NK-92 (cell line): ENCODE results near the gene VAV3.
"Not testable (repeated sequence)": the region's sequence is repeated elsewhere in the genome, so short reads cannot be mapped to it uniquely, and the experiment has no call there.

ENCODE experiments used
- DNase-seq: peaks from one replicate; lab custom pipeline; 2025; ENCODE audit not compliant: unreplicated experiment; lab: John Stamatoyannopoulos, UW

The VAV3 gene

DNA sequence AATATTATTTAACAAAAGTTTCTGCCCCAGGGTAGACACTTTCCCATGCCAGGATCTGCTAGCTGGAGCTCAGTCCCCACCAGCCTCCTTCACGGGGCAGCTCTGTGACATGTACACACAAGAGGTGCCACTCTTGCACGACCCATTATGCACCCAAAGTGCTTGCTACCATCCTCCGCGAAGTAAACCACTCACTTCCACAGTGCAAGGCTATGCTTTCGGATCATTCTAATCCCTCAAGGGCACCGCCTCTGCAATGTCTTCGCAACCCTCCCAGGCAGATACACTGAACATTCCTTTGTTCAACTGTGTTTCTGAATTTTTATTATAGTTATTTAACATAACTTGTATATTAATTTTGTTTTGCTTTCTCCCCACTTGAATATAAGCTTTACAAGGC, 303.8 kb downstream of the VAV3 start:
- DNase-seq, result no peak

GRCh38 chr1:107659961-107660360, 305.0 kb downstream of the VAV3 start:
- DNase-seq, result no peak

GRCh38 chr1:107657356-107657755, 307.6 kb downstream of the VAV3 start:
- no peak for DNase-seq

GRCh38 chr1:107653765-107654164, 311.2 kb downstream of the VAV3 start:
- no peak for DNase-seq

- no peak for DNase-seq
Measured at GRCh38 chr1:107653005-107653404, 312.0 kb downstream of the VAV3 start.

GRCh38 chr1:107650825-107651224, 314.2 kb downstream of the VAV3 start:
- DNase-seq, result not testable (repeated sequence)

- DNase-seq, result no peak
Measured at GRCh38 chr1:107649023-107649422, 316.0 kb downstream of the VAV3 start.

DNA sequence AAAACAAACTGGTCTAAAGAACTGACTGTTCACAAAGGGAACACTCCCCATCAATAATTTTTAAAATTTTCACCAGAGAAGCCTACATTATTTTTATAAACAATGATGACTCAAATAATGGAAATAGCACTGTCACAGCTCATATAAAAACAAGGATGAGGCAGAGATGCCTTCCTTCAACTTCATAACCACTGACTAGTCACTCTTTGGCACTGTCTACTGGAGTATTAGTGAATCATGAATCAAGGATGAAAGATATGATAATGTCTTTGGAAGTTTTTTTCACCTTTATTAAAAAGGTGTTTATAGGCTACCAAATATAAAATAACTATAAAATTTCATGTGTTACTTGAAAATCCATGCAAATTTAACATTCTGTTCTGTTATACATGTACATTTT, 316.9 kb downstream of the VAV3 start:
- no peak for DNase-seq

DNA sequence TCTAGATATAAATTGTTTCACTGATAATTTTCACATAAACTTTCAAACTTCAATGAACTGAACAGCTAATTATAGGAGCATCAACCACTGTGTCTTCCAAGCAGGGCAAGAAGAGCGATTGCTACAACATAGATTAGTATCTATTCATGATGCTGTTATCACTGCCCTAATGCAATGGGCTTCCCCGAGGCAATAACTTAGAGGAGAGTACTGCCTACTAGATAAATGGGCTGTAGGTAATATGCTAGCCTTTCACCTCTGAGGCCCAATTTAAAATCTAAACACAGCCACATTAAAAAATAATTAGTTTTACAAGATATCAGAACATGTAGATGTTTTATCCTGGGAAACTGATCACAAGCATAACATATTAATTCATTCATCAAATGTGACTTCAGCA, 318.0 kb downstream of the VAV3 start:
- DNase-seq, result no peak

- DNase-seq, result no peak
Measured at GRCh38 chr1:107643766-107644165, 321.2 kb downstream of the VAV3 start.

GRCh38 chr1:107640207-107640606, 324.8 kb downstream of the VAV3 start:
- no peak for DNase-seq

DNA sequence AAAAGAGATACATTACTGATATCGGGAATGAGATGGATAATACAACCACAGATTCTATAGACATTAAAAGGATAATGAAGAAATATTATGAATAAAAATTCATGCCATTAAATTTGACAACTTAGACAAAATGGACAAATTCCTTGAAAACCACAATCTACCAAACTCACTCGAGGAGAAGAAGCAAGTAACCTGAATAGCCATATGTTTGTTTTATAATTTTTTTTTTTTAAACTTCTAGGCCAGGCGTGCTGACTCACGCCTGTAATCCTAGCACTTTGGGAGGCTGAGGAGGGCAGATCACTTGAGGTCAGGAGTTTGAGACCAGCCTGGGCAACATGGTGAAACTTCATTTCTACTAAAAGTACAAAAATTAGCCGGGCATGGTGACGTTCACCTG, 327.9 kb downstream of the VAV3 start:
- DNase-seq, result no peak

GRCh38 chr1:107633596-107633995, 331.4 kb downstream of the VAV3 start:
- DNase-seq, result no peak

DNA sequence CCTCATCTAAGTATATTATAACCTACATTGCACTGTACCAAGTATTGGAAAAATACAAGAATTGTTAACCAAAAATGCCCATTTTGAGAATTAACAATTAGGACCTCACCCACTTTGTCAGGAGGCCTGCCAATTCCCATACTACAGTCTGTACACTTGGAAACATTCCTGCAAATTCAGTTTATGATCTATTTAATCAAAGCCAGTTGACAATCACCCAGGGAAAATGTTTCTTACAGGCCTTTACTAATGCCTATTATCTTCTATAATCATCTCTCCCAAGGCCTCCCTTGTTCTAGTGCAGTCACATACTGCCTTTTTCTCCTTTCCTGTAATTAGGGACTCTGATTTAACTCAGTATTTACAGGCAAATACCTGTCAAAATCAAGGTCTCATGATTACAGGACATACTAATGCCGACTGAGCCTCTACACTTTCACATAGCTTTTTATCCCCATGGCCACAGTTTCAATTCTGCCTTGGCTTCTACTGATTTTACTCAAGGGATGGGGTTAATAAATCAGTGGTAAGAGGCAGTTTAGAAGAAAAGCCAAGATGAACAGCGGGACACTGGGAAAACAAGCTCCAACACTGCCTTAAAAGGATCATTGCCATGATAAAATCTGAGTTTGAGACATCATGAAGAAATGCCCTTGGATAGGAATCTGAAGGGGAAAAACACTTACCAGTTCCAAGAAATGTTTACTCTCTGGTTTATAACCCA, 338.7 kb downstream of the VAV3 start:
- no peak for DNase-seq

GRCh38 chr1:107625405-107626029, 339.5 kb downstream of the VAV3 start:
- DNase-seq, result no peak

GRCh38 chr1:107623431-107623830, 341.5 kb downstream of the VAV3 start:
- DNase-seq, result no peak

DNA sequence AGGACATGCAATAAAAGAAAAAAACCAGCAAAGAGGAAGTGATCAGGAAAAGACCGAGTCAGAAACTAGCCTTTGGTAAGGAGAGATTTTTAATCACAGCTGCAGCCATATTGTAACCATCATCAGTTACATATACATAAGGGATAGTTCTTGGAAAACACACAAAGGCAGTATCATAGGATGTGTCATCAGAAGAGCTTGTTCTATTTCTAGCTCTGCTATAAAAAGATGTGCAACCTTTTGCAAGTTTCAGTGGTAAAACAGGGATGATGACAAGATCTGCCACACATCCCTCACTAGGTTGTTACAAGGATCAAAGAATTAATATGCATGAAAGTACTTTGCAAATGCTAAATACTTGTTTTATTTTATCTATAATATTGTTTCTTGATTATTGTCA, 342.0 kb downstream of the VAV3 start:
- DNase-seq, result no peak

GRCh38 chr1:107622535-107622934, 342.4 kb downstream of the VAV3 start:
- no peak for DNase-seq

DNA sequence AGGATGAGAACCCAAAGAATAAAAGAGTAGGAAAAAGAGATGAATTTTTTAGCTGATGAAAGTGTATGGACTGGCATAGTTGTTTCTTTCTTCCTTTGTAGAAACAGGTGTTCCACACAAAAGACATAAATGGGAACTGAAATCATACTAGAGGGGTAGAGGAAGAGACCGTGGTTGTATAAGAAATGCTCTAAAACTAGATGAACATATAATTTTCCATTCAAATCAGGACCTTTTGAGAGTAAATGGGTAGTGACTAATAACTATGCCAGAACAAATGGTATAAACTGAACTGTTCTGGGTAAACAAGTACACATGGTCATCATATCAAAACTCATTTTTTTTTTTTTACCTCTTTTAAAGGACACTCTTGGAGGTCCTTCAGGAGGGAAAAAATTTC, 344.2 kb downstream of the VAV3 start:
- DNase-seq, result no peak

DNA sequence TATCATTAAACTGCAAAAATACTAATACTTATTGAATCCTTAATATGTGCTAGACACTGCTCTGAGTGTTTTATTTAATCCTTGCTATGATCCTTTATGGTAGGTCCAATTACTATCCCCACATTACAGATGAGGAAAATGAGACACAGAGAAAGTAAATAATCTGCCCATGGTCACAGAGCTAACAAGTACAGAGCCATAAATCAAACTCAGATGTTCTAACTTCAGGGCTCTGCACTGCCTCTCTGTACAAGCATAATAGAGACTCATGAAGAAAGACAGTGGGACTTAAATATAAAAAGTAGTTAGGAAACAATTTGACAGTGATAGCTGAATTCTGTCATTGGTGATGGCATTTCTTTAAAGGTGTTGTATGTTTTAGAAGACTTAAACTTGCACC, 346.4 kb downstream of the VAV3 start:
- DNase-seq, result no peak

GRCh38 chr1:107617921-107618320, 347.1 kb downstream of the VAV3 start:
- DNase-seq, result no peak

DNA sequence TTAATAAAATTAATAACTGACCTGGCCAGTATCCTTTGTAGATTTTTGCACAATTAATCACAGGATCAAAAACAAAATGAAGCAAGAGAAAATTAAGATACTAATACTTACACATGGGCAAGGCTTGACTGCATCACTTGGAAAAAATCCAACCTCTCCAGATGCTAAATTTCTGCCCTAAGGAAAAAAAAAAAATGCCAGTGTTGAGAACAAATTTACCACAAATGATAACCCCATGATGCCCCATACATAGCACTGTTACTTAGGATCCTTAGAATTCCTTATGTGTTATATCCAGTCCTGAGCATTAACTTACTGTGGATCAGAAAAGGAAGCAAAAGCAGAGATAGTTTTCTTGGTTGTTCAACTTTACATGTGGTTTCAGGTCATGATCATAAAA, 347.5 kb downstream of the VAV3 start:
- no peak for DNase-seq

DNA sequence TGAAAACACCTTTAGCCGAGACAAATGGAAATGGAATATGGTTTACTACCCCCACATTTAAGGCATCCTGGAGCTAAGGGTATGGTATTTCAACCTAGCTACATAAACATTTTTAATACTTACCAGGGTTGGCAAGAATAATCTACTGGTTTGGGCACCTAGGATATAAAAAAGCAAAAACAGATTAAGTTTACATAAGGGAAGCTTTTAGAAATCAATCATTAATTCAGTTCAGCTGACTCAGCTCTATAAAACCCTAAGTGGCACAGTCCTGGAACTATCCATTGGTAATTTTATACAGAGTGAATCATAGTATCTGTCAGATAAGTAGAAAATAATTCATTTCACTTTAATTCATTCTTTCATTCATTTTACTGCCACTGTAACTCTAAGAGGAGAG, 355.2 kb downstream of the VAV3 start:
- no peak for DNase-seq
